HG03135 (cell line): Measurements from ENCODE around the gene UBE2U.
"Not testable (repeated sequence)": the region's sequence is repeated elsewhere in the genome, so short reads cannot be mapped to it uniquely, and the experiment has no call there.

Experiments
- ATAC-seq: cut with Tn5 transposase; IDR thresholded peaks from one replicate; pipeline ENCODE4 v1.9.1; 2021; ENCODE audit warnings: mild to moderate bottlenecking, moderate library complexity; ENCODE audit not compliant: unreplicated experiment

Gene UBE2U

DNA sequence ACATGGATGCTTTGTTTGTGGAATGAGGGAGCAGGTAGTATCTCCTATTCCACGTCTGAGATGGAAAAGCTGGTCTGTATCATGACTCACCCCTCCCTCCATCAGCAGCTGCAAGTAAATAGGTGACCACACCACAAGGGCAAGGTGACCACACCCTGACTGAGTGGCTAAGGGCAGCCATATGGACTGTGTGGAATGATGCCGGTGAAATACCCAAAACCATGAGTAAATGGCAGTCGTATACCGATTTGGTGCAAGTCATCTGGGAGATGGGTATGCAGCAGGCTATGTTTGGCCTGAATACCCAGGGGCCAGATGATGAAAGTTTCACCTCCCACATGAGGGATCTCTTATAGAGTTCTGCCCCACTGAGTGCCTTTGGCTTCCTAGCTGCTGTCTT is 15.8 kb upstream of the UBE2U start:
- no peak for ATAC-seq

GRCh38 chr1:64192290-64192689 is 11.1 kb upstream of the UBE2U start:
- no peak for ATAC-seq

- no peak for ATAC-seq
These were observed 9.0 kb upstream of the UBE2U start for GRCh38 chr1:64194168-64195080.

DNA sequence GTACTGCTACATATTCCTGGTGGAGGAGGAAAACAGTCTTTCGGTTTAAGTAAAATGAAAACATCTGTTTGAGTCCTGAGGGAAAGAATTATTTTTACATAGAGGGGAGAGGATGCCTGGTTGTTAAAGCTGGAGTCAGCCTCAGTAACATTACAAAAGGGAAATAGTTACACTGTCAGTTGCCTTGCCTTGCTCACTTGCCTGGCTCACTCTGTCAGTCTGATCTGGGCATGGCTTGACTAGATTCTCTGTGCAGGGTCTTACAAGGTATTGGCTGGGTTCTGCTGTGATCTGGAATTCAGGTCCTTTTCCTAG is 8.4 kb upstream of the UBE2U start:
- no peak for ATAC-seq

- ATAC-seq = no peak
These were observed 7.2 kb upstream of the UBE2U start for GRCh38 chr1:64196074-64196870.

GRCh38 chr1:64197076-64197475 is 6.3 kb upstream of the UBE2U start:
- no peak for ATAC-seq

GRCh38 chr1:64199154-64199553 is 4.3 kb upstream of the UBE2U start:
- ATAC-seq = no peak

DNA sequence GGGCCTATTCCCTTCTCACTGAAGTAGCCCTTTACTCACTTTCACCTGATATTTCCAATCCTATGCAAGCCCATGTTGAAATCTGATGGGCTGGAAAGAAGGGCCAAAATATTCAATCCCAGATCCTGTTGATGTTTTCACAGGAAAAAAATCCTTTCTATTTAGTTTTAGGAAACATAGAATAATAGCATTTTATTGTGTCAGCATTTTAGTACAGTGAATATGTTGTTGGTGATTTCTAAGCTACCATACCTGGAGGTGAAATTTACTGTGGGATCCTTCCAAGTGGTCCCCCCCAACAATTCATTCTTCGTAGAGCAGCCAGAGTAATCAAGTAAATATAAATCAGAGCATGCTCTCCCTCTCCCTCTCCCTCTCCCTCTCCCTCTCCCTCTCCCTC is 3.4 kb upstream of the UBE2U start:
- no peak for ATAC-seq

DNA sequence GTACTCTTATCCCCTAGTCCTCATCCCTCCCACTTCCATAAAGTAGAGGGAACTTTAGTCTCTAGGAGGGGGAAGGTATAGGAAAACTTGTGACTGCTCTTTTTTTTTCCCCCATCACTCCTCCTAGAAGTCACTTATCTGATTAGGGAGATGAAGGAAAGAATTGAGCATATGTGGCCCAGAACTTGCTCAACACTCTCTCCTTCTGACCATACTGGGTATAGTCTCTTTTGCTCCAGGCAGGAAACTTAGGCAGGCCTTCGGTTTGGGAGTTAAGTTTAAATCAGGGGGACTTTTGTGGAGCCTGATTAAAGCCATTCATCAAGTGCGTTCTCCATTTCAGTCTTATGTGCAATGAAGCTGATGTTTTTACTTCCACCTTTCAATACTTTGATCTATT is 5.8 kb downstream of the UBE2U start:
- ATAC-seq = no peak

DNA sequence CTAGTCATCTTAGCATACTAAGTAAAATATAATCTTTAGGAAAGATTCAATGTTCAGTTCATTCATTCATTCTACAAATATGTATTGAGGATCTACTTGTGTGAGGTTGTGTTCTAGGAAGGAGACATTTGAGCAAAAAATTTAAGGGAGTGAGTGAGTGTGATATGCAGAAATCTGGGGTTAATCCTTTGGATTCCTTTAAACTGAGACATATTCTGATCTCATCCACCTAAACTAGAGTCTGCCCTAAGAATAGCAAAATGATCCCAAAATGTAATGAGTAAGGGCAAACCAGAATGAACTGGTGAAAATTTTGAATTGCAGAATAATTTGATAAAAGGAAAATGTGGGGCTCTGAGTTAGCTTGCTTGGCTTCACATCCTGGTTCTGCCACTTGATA is 8.6 kb downstream of the UBE2U start:
- ATAC-seq = no peak

DNA sequence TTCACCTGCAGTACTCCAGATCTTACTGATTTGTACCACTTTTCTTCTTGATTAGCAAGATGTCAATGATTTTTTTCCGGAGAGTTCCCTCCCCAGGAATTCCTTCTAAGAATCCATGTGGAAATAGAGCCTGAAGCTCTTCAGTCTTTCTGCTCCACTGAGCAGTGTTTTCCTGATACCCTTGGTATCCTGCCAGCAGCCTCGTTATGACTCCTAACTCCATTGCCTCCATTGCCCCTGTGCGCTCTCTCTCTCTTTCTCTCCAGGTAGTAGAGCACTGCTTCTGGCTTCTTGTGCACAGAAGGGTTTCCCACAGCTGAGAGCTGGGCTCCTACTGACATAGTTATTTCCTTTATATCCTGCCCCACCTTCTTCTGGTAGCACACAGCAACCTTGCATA is 12.2 kb downstream of the UBE2U start:
- ATAC-seq = no peak

- no peak for ATAC-seq
These were observed 16.8 kb downstream of the UBE2U start for GRCh38 chr1:64220241-64220640.

DNA sequence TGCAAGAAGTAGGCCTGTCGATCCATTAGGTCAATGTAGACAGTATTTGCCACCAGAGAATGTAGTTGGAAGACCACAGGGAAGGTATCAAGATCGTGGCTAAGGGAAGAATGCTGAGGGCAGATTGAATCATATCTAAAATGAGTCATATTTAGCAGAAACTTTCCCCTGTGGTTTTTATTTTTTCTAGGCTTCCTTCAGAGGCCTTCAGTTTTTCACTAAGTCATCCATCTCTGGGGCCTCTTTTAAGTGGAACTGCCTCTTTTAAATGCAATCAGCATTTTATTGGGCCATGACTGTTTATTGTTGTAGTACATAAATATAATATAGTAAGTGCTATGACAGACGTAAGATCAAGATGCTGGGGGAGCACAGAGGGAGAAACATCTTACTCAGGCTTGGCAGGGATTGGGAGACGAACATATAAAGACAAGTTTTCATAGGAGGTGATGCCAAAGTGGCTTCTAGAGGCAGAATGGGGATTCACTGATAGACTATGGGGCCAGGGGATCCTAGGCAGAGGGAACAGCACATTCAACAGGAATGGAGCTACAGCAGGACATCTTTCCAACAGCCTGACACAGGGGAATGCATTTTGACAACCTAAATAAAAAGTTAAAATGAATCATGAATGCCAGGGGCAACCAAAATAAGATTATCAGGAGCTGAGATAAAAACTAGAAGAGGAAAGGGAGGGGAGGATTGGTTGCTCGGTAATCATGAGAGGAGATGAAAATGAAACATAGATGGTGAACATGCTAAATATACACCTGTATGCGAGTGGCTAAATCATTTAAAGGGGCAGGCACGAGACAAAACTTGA is 20.1 kb downstream of the UBE2U start:
- ATAC-seq = no peak

- ATAC-seq = not testable (repeated sequence)
These were observed 20.8 kb downstream of the UBE2U start for GRCh38 chr1:64224236-64224635.

- no peak for ATAC-seq
These were observed 24.9 kb downstream of the UBE2U start for GRCh38 chr1:64228167-64228957.

GRCh38 chr1:64229307-64229706 is 25.9 kb downstream of the UBE2U start:
- ATAC-seq = no peak

- no peak for ATAC-seq
These were observed 27.7 kb downstream of the UBE2U start for GRCh38 chr1:64231153-64231552.

DNA sequence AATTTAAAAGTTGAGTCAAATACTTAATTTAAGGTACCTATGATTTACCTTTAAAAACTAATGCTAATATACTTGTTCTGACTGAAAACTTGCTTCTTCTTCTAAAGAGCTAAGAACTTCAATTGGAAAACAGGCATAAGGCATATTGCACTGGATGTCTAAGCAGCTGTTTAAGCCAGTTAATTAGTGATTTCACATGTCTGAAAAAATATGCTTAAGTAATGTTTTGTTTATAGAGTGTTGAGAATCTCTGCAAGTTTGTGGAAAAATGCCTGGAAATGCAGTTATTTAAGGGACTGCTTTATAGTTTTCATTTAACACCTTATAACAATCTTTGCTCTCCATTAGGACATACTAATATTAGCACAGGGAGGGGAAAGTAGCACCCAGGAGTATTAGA is 28.2 kb downstream of the UBE2U start:
- ATAC-seq = no peak

GRCh38 chr1:64234714-64235113 is 31.3 kb downstream of the UBE2U start:
- no peak for ATAC-seq

- ATAC-seq = no peak
These were observed 31.8 kb downstream of the UBE2U start for GRCh38 chr1:64235181-64235580.

GRCh38 chr1:64235910-64236309 is 32.5 kb downstream of the UBE2U start:
- ATAC-seq = no peak
